C4-2B (cell line): ENCODE measurements around the gene ENO4.

Source experiments
- H3K27ac ChIP-seq: fragments of 450-650 bp; 2 replicates; pipeline ENCODE4 v1.5.1; 2017
- ZFX ChIP-seq: fragments of 450-650 bp; IDR thresholded peaks from 2 replicates; pipeline ENCODE4 v1.6.1; 2017
- TF ChIP-seq, protein P1 (sequence below): fragments of 450-650 bp; conservative IDR thresholded peaks from 2 replicates; pipeline ENCODE4 v1.5.1; 2017; ENCODE audit warnings: mild to moderate bottlenecking

The ENO4 gene

DNA sequence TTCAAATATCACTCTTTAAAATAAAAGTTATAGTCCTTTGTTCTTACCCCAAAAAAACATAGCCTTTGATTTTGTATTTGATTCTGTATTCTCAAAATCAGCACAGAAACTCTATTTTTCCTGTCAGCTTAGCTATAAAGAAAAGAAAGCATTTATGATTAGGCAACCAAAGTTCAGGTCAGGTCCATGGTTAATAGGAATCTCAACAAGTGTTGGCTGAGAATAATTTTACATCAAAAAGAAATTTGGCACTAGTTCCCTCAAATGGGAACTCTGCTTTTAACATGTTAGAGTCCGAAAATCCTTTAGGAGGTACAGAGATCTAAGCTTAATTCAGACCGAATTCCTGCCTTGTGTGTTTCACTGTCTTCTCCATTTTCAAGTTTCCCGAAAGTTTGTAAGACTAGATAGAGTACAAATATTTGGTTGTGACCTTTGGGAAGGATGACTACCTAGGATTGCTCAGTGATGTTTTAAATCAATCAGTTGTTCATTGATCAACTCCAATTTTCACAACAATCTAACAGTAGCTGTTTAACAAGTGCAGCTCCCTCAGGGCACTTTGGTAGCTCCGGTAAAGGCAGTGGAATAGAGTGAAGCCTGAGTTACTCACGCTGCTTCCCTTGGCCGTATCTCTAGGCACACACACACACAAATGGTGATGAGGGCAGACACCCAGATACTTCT lies 8.8 kb upstream of the ENO4 start:
- TF ChIP-seq ZFX = no peak
- TF ChIP-seq, protein P1, sequence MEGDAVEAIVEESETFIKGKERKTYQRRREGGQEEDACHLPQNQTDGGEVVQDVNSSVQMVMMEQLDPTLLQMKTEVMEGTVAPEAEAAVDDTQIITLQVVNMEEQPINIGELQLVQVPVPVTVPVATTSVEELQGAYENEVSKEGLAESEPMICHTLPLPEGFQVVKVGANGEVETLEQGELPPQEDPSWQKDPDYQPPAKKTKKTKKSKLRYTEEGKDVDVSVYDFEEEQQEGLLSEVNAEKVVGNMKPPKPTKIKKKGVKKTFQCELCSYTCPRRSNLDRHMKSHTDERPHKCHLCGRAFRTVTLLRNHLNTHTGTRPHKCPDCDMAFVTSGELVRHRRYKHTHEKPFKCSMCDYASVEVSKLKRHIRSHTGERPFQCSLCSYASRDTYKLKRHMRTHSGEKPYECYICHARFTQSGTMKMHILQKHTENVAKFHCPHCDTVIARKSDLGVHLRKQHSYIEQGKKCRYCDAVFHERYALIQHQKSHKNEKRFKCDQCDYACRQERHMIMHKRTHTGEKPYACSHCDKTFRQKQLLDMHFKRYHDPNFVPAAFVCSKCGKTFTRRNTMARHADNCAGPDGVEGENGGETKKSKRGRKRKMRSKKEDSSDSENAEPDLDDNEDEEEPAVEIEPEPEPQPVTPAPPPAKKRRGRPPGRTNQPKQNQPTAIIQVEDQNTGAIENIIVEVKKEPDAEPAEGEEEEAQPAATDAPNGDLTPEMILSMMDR = no peak
- H3K27ac ChIP-seq = no peak overlapping the region

DNA sequence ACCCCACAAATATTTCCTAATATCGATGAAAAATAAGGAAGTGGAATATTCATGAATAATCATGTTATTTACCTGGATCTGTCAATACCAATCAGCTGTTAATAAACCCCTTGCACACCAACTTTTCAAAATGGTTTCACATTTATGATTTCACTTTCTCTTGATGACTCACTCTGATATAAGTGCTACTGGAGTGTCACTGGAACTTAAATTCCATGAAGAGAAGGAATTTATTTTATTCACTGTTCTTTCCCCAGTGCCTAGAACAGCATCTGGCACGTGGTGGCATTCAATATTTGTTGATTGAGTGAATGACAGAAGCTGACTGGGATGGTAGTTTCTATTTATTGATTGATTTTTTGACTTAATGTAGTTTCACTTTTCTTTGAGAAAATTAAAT lies 3.5 kb upstream of the ENO4 start:
- TF ChIP-seq, protein P1 = no peak
- TF ChIP-seq ZFX = no peak
- no peak overlapping the region for H3K27ac ChIP-seq

DNA sequence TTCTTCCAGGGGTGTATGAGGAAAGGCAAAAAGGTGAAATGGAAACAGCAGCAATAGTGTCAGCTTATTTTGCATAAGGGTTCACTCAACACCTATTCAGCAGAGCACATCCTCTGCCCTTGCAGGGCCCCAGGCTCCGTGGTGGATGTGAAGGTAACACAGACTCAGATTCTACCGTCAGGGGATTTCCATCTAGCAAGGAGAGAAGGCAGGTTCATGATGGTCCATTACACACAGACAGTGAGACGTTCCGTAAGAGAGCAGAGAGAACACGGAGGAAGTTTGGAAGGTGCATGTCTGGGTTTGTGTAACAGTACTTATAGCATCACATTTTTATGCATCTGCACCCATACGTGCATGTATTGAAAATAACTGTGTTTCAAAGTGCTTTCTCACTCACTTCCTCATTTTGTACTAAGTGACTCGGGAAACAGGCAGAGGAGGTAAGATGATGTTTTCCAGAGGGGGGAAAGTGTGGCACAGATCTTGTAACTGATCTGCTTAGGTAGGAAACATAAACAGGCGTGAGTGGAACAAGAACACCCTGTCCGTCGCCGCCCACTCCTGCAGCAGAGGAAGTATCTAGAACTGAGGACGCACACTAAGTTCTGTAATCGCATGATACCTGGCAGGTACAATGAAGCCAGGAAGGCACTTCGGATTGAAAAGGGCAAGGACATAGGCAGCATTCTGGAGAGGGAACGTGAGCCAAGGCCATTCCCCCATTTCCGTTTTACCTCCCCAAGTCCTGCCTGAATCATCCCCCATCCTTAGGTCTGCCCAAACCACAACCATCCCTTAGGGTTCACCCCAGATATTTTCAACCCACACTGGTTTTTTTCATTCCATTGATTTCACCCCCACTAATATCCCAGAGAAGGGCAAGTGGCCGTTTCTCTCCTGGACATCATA lies 1.0 kb upstream of the ENO4 start:
- peak overlapping the region; percentile 86 for H3K27ac ChIP-seq
- no peak for TF ChIP-seq ZFX
- TF ChIP-seq, protein P1 = no peak

DNA sequence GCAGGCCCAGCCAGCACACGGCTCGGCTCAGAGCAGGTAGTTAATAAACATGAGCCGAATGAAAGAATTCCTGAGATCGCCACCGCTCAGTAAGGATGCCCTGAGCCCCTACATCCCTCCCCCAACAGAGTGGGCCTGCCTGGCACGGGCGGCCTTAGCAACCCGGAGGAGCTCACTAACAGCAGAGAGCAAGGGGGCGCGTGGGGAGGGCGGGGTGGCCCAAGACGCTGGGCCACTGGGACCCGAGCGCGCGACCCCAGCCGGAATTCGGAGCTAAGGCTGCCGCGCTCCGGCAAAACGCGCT lies 403 bp upstream of the ENO4 start:
- no peak for TF ChIP-seq ZFX
- TF ChIP-seq, protein P1 = no peak
- H3K27ac ChIP-seq = peak overlapping the region; percentile 86

DNA sequence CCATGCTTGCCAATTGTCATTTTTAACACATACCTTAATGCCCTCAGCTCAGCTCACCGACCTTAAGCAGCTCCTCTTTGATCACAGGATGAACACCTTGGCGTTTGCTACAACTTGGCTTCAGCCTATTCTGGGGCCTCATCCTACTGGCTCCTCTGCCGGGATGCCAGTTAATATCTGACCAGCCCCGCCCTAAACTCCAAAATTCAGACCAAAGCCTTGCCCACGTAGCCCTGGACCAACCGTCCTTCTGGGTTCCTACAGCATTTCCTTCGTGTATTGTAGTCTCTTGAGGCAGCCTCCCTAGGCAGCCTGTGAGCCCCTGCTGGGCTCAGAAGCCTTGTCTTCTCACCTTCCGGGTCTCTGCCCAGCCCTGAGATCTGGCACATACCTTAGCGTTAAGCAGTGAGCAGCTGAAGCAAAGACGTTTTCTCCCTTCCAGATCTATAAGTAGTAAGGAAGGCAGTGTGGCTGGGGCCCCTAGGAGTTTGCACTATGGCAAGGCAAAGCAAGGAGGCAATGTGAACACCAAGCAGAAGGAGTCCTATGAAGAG lies 836 bp downstream of the ENO4 start:
- peak overlapping the region; percentile 86 for H3K27ac ChIP-seq
- TF ChIP-seq ZFX = peak; percentile 55
- TF ChIP-seq, protein P1 = no peak

DNA sequence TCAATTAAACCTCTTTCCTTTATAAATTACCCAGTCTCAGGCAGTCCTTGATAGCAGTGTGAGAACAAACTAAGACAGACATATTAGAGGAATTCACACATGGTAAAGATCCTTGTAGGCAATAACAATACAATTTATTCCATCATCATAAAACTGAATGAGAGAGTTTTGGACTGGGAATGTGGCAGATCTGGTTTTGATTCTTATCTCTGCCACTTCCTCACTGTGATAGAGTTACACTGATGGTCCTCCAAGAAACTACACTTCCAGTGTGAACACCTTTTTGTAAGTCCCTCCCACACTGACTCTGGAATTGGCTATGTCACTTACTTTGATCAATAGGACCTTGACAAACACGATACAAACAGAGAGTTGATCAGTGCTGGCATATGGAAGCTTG lies 2.9 kb downstream of the ENO4 start:
- no peak overlapping the region for H3K27ac ChIP-seq

More for the DNA sequence above, 2.9 kb downstream of the ENO4 start:
- no peak for TF ChIP-seq ZFX
- TF ChIP-seq, protein P1 = no peak
